GM23338 (cell line): ENCODE results near the gene ATP8A1. TPM values are rescaled to one million over a fixed set of nuclear protein-coding genes. Genes with fewer than 3 reads are reported as not detected.
"Not testable (repeated sequence)": the region's sequence is repeated elsewhere in the genome, so short reads cannot be mapped to it uniquely, and the experiment has no call there.

ENCODE experiments used
- ATAC-seq: fragments of 200-7000 bp; cut with Tn5 transposase; 3 replicates; pipeline ENCODE4 v1.9.1; 2020
- DNase-seq: peaks from one replicate; pipeline ENCODE4 v3.0.0-alpha.2; 2015; ENCODE audit warnings: low spot score
- H2AFZ ChIP-seq: fragments of 200-600 bp; sonication (generic); 2 replicates; pipeline ENCODE4 v1.8.0; 2016; ENCODE audit warnings: antibody characterized with exemption, mild to moderate bottlenecking, moderate library complexity
- H3F3A ChIP-seq: fragments of 200-600 bp; sonication (generic); replicated peaks from 2 replicates; pipeline ENCODE4 v1.8.0; 2017; ENCODE audit warnings: antibody characterized with exemption, mixed run types, low read depth
- H3K27ac ChIP-seq: fragments of 200-600 bp; sonication (generic); 2 replicates; pipeline ENCODE4 v1.6.1; 2016; ENCODE audit warnings: low read depth
- H3K27me3 ChIP-seq: fragments of 200-600 bp; sonication (generic); 2 replicates; pipeline ENCODE4 v1.8.0; 2016; ENCODE audit warnings: mild to moderate bottlenecking, mixed run types, moderate library complexity; ENCODE audit not compliant: insufficient read depth
- H3K36me3 ChIP-seq: fragments of 200-600 bp; sonication (generic); 2 replicates; pipeline ENCODE4 v1.8.0; 2016; ENCODE audit warnings: mild to moderate bottlenecking; ENCODE audit not compliant: insufficient read depth
- H3K4me1 ChIP-seq: fragments of 200-600 bp; sonication (generic); 2 replicates; pipeline ENCODE4 v1.8.0; 2016; ENCODE audit warnings: mild to moderate bottlenecking, moderate library complexity; ENCODE audit not compliant: insufficient read depth
- H3K4me2 ChIP-seq: fragments of 200-600 bp; sonication (generic); 2 replicates; pipeline ENCODE4 v1.7.1; 2017; ENCODE audit warnings: mixed run types
- H3K4me3 ChIP-seq: fragments of 200-600 bp; sonication (generic); 2 replicates; pipeline ENCODE4 v1.6.1; 2016; ENCODE audit warnings: mixed run types
- H3K79me2 ChIP-seq: fragments of 200-600 bp; sonication (generic); replicated peaks from 2 replicates; pipeline ENCODE4 v1.8.0; 2017; ENCODE audit warnings: mild to moderate bottlenecking; ENCODE audit not compliant: insufficient read depth
- H3K9me2 ChIP-seq: fragments of 200-600 bp; sonication (generic); 2 replicates; pipeline ENCODE4 v1.8.0; 2017; ENCODE audit not compliant: insufficient read depth
- H4K20me1 ChIP-seq: fragments of 200-600 bp; sonication (generic); replicated peaks from 2 replicates; pipeline ENCODE4 v1.8.0; 2017; ENCODE audit warnings: mild to moderate bottlenecking; ENCODE audit not compliant: insufficient read depth
- H3K27ac Mint-ChIP-seq: 2 replicates; pipeline ENCODE4 v1.8.0; 2020; ENCODE audit warnings: inconsistent platforms, mild to moderate bottlenecking, moderate library complexity, mixed read lengths
- H3K27me3 Mint-ChIP-seq: 3 replicates; pipeline ENCODE4 v1.8.0; 2022; ENCODE audit warnings: low read depth, mild to moderate bottlenecking, moderate library complexity, mixed read lengths, inconsistent platforms; ENCODE audit not compliant: insufficient read depth, poor library complexity
- H3K36me3 Mint-ChIP-seq: 3 replicates; pipeline ENCODE4 v1.8.0; 2021; ENCODE audit warnings: low read depth, mild to moderate bottlenecking, inconsistent platforms, moderate library complexity, mixed read lengths
- H3K4me1 Mint-ChIP-seq: 3 replicates; pipeline ENCODE4 v1.8.0; 2020; ENCODE audit warnings: mild to moderate bottlenecking, inconsistent platforms, mixed read lengths
- H3K4me3 Mint-ChIP-seq: 3 replicates; pipeline ENCODE4 v1.8.0; 2021; ENCODE audit warnings: moderate library complexity, mild to moderate bottlenecking, inconsistent platforms, mixed read lengths
- H3K9me3 Mint-ChIP-seq: 3 replicates; pipeline ENCODE4 v1.8.0; 2020; ENCODE audit warnings: moderate library complexity, mild to moderate bottlenecking, inconsistent platforms, mixed read lengths
- ETS1 ChIP-seq: IDR thresholded peaks from 2 replicates; pipeline ENCODE4 v1.6.1; 2016; ENCODE audit warnings: antibody characterized with exemption
- EZH2 ChIP-seq: fragments of 200-600 bp; sonication (generic); IDR thresholded peaks from one replicate; pipeline ENCODE4 v1.8.0; 2017; ENCODE audit warnings: antibody characterized with exemption, mild to moderate bottlenecking, low read depth; ENCODE audit not compliant: unreplicated experiment
- EZH2phosphoT487 ChIP-seq: fragments of 200-600 bp; sonication (generic); IDR thresholded peaks from one replicate; pipeline ENCODE4 v1.8.1; 2018; ENCODE audit warnings: antibody characterized with exemption; ENCODE audit not compliant: unreplicated experiment
- polyA plus RNA-seq: library from polyadenylated mRNA; unstranded; fragments of >200 nt; fragmentation: Nextera tagmentation; extraction: Ambion mirVana; gene quantifications from 2 replicates; pipeline ENCODE4 v1.2.1, GENCODE V29; 2016
- total RNA-seq: library from RNA; depleted of rRNA; stranded (reverse); fragments of >200 nt; shearing (Covaris generic); gene quantifications from 2 replicates; pipeline ENCODE4 v1.2.3, GENCODE V29; 2014
- TF ChIP-seq, protein P1 (sequence below): fragments of 250-450 bp; sonication (Bioruptor Pico); IDR thresholded peaks from 2 replicates; pipeline ENCODE4 v1.5.0; 2020; ENCODE audit warnings: mild to moderate bottlenecking, moderate library complexity

Gene ATP8A1
- total and polyA plus RNA-seq, 2 experiments from 2014 or later = 6.8 to 66.3 TPM

GRCh38 chr4:42464550-42465094, 192.3 kb downstream of the ATP8A1 start (continued):
- TF ChIP-seq, protein P1, sequence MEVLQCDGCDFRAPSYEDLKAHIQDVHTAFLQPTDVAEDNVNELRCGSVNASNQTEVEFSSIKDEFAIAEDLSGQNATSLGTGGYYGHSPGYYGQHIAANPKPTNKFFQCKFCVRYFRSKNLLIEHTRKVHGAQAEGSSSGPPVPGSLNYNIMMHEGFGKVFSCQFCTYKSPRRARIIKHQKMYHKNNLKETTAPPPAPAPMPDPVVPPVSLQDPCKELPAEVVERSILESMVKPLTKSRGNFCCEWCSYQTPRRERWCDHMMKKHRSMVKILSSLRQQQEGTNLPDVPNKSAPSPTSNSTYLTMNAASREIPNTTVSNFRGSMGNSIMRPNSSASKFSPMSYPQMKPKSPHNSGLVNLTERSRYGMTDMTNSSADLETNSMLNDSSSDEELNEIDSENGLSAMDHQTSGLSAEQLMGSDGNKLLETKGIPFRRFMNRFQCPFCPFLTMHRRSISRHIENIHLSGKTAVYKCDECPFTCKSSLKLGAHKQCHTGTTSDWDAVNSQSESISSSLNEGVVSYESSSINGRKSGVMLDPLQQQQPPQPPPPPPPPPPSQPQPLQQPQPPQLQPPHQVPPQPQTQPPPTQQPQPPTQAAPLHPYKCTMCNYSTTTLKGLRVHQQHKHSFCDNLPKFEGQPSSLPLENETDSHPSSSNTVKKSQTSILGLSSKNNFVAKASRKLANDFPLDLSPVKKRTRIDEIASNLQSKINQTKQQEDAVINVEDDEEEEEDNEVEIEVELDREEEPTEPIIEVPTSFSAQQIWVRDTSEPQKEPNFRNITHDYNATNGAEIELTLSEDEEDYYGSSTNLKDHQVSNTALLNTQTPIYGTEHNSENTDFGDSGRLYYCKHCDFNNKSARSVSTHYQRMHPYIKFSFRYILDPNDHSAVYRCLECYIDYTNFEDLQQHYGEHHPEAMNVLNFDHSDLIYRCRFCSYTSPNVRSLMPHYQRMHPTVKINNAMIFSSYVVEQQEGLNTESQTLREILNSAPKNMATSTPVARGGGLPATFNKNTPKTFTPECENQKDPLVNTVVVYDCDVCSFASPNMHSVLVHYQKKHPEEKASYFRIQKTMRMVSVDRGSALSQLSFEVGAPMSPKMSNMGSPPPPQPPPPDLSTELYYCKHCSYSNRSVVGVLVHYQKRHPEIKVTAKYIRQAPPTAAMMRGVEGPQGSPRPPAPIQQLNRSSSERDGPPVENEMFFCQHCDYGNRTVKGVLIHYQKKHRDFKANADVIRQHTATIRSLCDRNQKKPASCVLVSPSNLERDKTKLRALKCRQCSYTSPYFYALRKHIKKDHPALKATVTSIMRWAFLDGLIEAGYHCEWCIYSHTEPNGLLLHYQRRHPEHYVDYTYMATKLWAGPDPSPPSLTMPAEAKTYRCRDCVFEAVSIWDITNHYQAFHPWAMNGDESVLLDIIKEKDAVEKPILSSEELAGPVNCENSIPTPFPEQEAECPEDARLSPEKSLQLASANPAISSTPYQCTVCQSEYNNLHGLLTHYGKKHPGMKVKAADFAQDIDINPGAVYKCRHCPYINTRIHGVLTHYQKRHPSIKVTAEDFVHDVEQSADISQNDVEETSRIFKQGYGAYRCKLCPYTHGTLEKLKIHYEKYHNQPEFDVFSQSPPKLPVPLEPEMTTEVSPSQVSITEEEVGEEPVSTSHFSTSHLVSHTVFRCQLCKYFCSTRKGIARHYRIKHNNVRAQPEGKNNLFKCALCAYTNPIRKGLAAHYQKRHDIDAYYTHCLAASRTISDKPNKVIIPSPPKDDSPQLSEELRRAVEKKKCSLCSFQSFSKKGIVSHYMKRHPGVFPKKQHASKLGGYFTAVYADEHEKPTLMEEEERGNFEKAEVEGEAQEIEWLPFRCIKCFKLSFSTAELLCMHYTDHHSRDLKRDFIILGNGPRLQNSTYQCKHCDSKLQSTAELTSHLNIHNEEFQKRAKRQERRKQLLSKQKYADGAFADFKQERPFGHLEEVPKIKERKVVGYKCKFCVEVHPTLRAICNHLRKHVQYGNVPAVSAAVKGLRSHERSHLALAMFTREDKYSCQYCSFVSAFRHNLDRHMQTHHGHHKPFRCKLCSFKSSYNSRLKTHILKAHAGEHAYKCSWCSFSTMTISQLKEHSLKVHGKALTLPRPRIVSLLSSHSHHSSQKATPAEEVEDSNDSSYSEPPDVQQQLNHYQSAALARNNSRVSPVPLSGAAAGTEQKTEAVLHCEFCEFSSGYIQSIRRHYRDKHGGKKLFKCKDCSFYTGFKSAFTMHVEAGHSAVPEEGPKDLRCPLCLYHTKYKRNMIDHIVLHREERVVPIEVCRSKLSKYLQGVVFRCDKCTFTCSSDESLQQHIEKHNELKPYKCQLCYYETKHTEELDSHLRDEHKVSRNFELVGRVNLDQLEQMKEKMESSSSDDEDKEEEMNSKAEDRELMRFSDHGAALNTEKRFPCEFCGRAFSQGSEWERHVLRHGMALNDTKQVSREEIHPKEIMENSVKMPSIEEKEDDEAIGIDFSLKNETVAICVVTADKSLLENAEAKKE (CRISPR knock-in tag) = no peak
- TF ChIP-seq EZH2 (no peak), ETS1 (no peak), EZH2phosphoT487 (no peak)

DNA sequence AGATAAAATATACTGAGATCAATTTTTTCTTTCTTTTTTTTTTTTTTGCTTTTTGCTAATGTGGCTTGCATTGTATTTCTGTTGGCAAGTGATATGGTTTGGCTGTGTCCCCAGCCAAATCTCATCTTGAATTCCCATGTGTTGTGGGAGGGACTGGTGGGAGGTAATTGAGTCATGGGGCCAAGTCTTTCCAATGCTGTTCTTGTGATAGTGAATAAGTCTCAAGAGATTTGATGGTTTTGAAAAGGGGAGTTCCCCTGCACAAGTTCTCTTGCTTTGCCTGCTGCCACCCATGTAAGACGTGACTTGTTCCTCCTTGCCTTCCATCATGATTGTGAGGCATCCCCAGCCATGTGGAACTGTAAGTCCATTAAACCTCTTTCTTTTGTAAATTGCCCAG, 195.7 kb downstream of the ATP8A1 start:
- H3F3A ChIP-seq, H3K36me3 ChIP-seq, ATAC-seq, H3K27me3 ChIP-seq, H3K27ac Mint-ChIP-seq, H4K20me1 ChIP-seq, H2AFZ ChIP-seq, H3K27me3 Mint-ChIP-seq, H3K4me3 Mint-ChIP-seq, H3K79me2 ChIP-seq, H3K27ac ChIP-seq, H3K4me3 ChIP-seq, DNase-seq, H3K9me2 ChIP-seq, H3K4me2 ChIP-seq, H3K9me3 Mint-ChIP-seq: not testable (repeated sequence)
- H3K4me1 ChIP-seq = peaks cover 35% of the 10 kb centered on the region
- peaks cover 25% of the 10 kb centered on the region for H3K4me1 Mint-ChIP-seq
- peaks cover 36% of the 10 kb centered on the region for H3K36me3 Mint-ChIP-seq
